Trophoblast cell (in vitro differentiated cells and primary cell): Measurements from ENCODE around the gene GATA5.

Experiments used
- DNase-seq, 2 donors: peaks; one replicate each; pipeline ENCODE4 v3.0.0-alpha.2; 2016
- H2AFZ ChIP-seq: 2 replicates; pipeline ENCODE4 v1.6.1; 2013; ENCODE audit warnings: low read length, moderate library complexity, mild to moderate bottlenecking; ENCODE audit not compliant: insufficient read depth, poor library complexity
- H2AK5ac ChIP-seq: 2 replicates; pipeline ENCODE4 v1.6.1; 2013; ENCODE audit warnings: mild to moderate bottlenecking, low read length
- H2BK120ac ChIP-seq: 2 replicates; pipeline ENCODE4 v1.6.1; 2013; ENCODE audit warnings: low read length, mild to moderate bottlenecking, moderate library complexity; ENCODE audit not compliant: insufficient read depth, poor library complexity
- H2BK12ac ChIP-seq: 2 replicates; pipeline ENCODE4 v1.6.1; 2013; ENCODE audit warnings: mild to moderate bottlenecking, low read length, moderate library complexity
- H2BK5ac ChIP-seq: 2 replicates; pipeline ENCODE4 v1.6.1; 2013; ENCODE audit warnings: low read length, low read depth, moderate library complexity, mild to moderate bottlenecking; ENCODE audit not compliant: poor library complexity
- H3K14ac ChIP-seq: 2 replicates; pipeline ENCODE4 v1.6.1; 2013; ENCODE audit warnings: mild to moderate bottlenecking, low read length
- H3K18ac ChIP-seq: 2 replicates; pipeline ENCODE4 v1.6.1; 2013; ENCODE audit warnings: mild to moderate bottlenecking, low read length
- H3K23ac ChIP-seq: 2 replicates; pipeline ENCODE4 v1.6.1; 2013; ENCODE audit warnings: low read length
- H3K27ac ChIP-seq: 2 replicates; pipeline ENCODE4 v1.5.1; 2013; ENCODE audit warnings: low read depth, mild to moderate bottlenecking, inconsistent platforms, low read length, moderate library complexity
- H3K27me3 ChIP-seq: 2 replicates; pipeline ENCODE4 v1.6.1; 2013; ENCODE audit warnings: inconsistent platforms, mild to moderate bottlenecking, low read length, moderate library complexity; ENCODE audit not compliant: insufficient read depth
- H3K36me3 ChIP-seq, 2 experiments: 1 replicate in 1 of 2; 2 replicates in 1 of 2; pipeline ENCODE4 v1.6.1; 2013; ENCODE audit warnings: low read length in 2 of 2, mild to moderate bottlenecking in 2 of 2, moderate library complexity in 1 of 2; ENCODE audit not compliant: insufficient read depth in 2 of 2, control insufficient read depth in 1 of 2
- H3K4ac ChIP-seq: 2 replicates; pipeline ENCODE4 v1.6.1; 2013; ENCODE audit warnings: low read depth, mild to moderate bottlenecking, low read length, moderate library complexity
- H3K4me1 ChIP-seq, 2 experiments: 1 replicate in 1 of 2; 2 replicates in 1 of 2; pipeline ENCODE4 v1.6.1; 2013; ENCODE audit warnings: low read length in 2 of 2, mild to moderate bottlenecking in 2 of 2, moderate library complexity in 1 of 2; ENCODE audit not compliant: insufficient read depth in 2 of 2, control insufficient read depth in 1 of 2
- H3K4me2 ChIP-seq: 2 replicates; pipeline ENCODE4 v1.6.1; 2013; ENCODE audit warnings: inconsistent platforms, mild to moderate bottlenecking, low read length, moderate library complexity
- H3K4me3 ChIP-seq: 2 replicates; pipeline ENCODE4 v1.5.1; 2013; ENCODE audit warnings: mild to moderate bottlenecking, low read depth, low read length, inconsistent platforms
- H3K79me1 ChIP-seq: one replicate; pipeline ENCODE4 v1.6.1; 2013; ENCODE audit warnings: low read length
- H3K79me2 ChIP-seq: 2 replicates; pipeline ENCODE4 v1.6.1; 2013; ENCODE audit warnings: low read length, mild to moderate bottlenecking; ENCODE audit not compliant: control insufficient read depth, insufficient read depth, poor library complexity
- H3K9ac ChIP-seq: 2 replicates; pipeline ENCODE4 v1.6.1; 2013; ENCODE audit warnings: mild to moderate bottlenecking, low read length
- H3K9me3 ChIP-seq: 2 replicates; pipeline ENCODE4 v1.6.1; 2013; ENCODE audit warnings: low read depth, mild to moderate bottlenecking, control low read depth, inconsistent platforms, low read length; ENCODE audit not compliant: insufficient read depth
- H4K12ac ChIP-seq: 2 replicates; pipeline ENCODE4 v1.6.1; 2013; ENCODE audit warnings: low read depth, mild to moderate bottlenecking, low read length, moderate library complexity
- H4K8ac ChIP-seq: 2 replicates; pipeline ENCODE4 v1.6.1; 2013; ENCODE audit warnings: low read depth, mild to moderate bottlenecking, low read length, moderate library complexity
- H4K91ac ChIP-seq: one replicate; pipeline ENCODE4 v1.6.1; 2013; ENCODE audit warnings: low read depth, mild to moderate bottlenecking, low read length, moderate library complexity
- WGBS: extraction: QIAGEN DNeasy Blood & Tissue Kit; methylation state at CpG from one replicate; pipeline ENCODE4 v1.1.7; 2013; ENCODE audit warnings: missing lambda C conversion rate; ENCODE audit not compliant: insufficient read length, insufficient coverage; ENCODE audit errors: extremely low coverage; 5-methylcytosine and 5-hydroxymethylcytosine counted together

The GATA5 gene

DNA sequence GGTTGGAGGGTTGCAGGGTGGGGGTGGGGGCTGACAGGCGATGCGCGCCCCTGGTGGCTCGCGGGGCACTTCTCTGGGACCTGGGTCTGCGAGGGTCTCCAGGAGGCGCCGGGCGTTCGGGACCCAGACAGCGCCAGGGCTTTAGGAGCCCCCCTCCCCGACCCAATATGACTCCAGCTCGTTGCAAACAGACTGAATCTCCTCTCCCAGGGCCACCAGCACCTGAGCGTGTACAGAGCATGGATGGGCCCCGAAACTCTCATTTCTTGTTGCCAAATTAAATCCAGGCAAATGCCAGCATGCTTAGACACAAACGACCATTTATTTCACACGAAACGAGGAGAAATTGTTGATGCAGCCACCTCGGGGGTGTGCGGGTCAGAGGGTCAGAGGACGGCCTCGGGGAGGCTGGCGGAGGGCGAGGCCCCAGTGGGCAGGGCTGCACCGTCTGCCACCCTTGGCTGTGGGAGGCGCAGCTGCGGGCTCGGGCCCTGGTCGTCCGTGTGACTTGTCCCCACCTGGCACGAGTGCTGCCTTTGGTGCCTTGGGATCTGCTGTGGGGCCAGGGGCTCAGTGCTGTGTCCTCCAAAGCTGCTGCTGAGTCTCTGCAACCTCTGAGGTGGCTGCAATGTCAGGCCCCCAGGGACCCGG is 20.9 kb upstream of the GATA5 start:
- Histone ChIP-seq H3K4me3 (no peak overlapping the region), H3K18ac (no peak overlapping the region), H3K79me2 (no peaks in the 10 kb centered on the region), H2BK5ac (no peak overlapping the region), H4K91ac (no peak overlapping the region), H2BK120ac (no peak overlapping the region), H4K8ac (no peak overlapping the region), H2AK5ac (no peak overlapping the region), H2AFZ (no peak overlapping the region), H3K27ac (no peak overlapping the region), H3K9me3 (peaks cover 5% of the 10 kb centered on the region), H3K4me1 (no peaks in the 10 kb centered on the region), H3K23ac (no peak overlapping the region), H3K14ac (no peak overlapping the region), H4K12ac (no peak overlapping the region), H3K79me1 (no peaks in the 10 kb centered on the region), H3K9ac (no peak overlapping the region), H3K4ac (no peak overlapping the region), H3K4me2 (no peak overlapping the region), H3K36me3 (no peaks in the 10 kb centered on the region), H3K27me3 (peaks cover 4% of the 10 kb centered on the region), H2BK12ac (no peak overlapping the region)
- peak in 1 of 2 donors; percentile 27 for DNase-seq
- WGBS = no CpG with 5 or more reads among the region's 32 CpGs

DNA sequence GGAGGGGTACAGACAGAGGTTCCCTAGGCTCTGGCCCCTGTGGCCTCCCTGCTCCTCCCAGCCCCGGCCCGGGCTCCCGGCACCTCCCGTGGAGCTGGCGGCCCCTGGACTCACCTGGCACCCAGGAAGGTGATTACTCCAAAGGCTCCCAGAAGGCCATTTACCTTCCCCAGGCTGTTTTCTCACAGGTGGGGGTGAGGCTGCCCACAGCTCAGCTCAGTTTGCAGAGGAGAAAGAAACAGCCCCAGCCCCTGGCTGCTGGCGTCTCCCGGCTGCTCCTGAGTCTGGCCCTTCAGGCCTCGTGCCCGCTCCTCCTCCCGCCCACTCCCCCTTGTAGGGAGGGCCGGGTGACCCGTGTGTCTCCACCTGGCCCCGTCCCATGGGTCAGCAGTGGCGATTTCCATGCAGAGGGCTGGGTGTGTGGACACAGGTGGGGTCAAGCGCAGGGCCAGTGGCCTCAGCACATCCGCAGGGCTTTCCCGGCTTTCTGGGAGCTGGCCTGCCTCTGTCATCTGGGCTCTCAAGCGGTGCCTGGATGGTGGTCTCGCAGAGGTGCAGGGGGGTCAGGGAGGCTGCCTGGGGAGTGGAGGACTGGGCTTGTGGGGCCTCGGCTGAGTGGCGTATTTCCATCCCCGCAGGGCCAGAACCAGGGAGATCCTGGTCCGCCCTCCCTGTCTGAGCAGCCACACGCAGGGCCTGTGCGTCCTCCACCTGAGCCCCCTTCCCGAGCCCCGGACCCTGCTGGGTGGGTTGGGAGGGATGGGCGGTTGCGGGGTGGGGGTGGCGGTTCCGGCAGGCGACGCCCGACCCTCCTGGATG is 20.2 kb upstream of the GATA5 start:
- peaks cover 11% of the 10 kb centered on the region for H3K9me3 ChIP-seq
- no peak overlapping the region for H4K91ac ChIP-seq
- H2BK120ac ChIP-seq = no peak overlapping the region
- H3K23ac ChIP-seq = no peak overlapping the region
- no peak overlapping the region for H3K4ac ChIP-seq
- H3K27me3 ChIP-seq = peaks cover 4% of the 10 kb centered on the region
- no peaks in the 10 kb centered on the region for H3K79me2 ChIP-seq
- no peak overlapping the region for H4K8ac ChIP-seq
- no peak overlapping the region for H2AFZ ChIP-seq
- H4K12ac ChIP-seq = no peak overlapping the region
- H2BK5ac ChIP-seq = no peak overlapping the region
- no peak overlapping the region for H3K18ac ChIP-seq
- H3K27ac ChIP-seq = no peak overlapping the region
- no peak overlapping the region for H3K9ac ChIP-seq
- no peak overlapping the region for H2BK12ac ChIP-seq
- no peaks in the 10 kb centered on the region for H3K4me1 ChIP-seq
- no peak overlapping the region for H2AK5ac ChIP-seq
- no peaks in the 10 kb centered on the region for H3K79me1 ChIP-seq
- no peak for DNase-seq
- H3K4me2 ChIP-seq = no peak overlapping the region
- H3K4me3 ChIP-seq = no peak overlapping the region
- H3K36me3 ChIP-seq = no peaks in the 10 kb centered on the region
- no peak overlapping the region for H3K14ac ChIP-seq
- WGBS = no CpG with 5 or more reads among the region's 34 CpGs

DNA sequence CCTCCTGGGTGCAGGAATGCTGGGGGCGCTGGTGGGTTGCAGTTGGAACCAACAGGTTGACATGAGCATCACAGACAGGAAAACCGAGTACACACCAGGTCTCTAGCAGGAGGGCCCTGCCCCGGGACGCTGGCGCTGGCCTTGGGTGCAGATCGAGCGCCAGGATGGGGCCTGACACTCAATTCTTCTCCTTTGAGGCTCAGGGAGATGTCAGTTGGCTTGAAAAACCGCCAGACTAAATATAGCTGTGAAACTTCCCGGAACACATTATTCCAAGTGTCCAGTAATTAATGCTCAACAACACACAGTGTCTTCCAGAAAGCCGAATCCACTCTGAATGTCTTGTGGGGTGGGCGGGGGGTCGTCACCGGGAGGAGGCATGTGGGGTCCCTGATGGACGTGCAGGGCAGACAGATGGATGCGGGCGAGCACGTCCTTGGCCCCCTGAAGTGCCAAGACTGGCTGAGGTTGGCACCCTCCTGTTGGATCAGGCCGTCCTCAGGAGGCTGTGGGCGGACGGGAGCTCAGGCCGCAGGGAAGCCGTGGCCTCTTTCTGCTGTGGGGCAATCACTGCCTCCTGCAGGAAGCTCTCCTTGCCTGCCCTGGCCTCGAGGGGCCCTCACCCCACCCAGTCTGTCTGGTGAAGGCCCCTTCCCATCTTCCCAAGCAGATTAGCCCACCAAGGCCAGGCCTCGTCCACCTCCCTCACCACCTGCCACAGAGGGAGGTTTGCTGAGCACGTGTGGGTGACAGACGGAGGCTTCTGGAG is 19.4 kb upstream of the GATA5 start:
- no CpG with 5 or more reads among the region's 26 CpGs for WGBS
- H2BK12ac ChIP-seq = no peak overlapping the region
- H3K27me3 ChIP-seq = peaks cover 4% of the 10 kb centered on the region
- no peak overlapping the region for H2BK120ac ChIP-seq
- H4K12ac ChIP-seq = no peak overlapping the region
- no peak overlapping the region for H3K14ac ChIP-seq
- no peak overlapping the region for H3K27ac ChIP-seq
- H3K23ac ChIP-seq = no peak overlapping the region
- no peak overlapping the region for H4K91ac ChIP-seq
- H4K8ac ChIP-seq = no peak overlapping the region
- no peaks in the 10 kb centered on the region for H3K4me1 ChIP-seq
- DNase-seq = no peak
- H3K79me1 ChIP-seq = no peaks in the 10 kb centered on the region
- H3K4me2 ChIP-seq = no peak overlapping the region
- H3K9me3 ChIP-seq = peaks cover 9% of the 10 kb centered on the region
- H3K9ac ChIP-seq = no peak overlapping the region
- no peak overlapping the region for H2BK5ac ChIP-seq
- no peak overlapping the region for H2AK5ac ChIP-seq
- no peak overlapping the region for H3K4ac ChIP-seq
- H3K4me3 ChIP-seq = no peak overlapping the region
- H3K36me3 ChIP-seq = no peaks in the 10 kb centered on the region
- no peak overlapping the region for H3K18ac ChIP-seq
- no peaks in the 10 kb centered on the region for H3K79me2 ChIP-seq
- no peak overlapping the region for H2AFZ ChIP-seq

DNA sequence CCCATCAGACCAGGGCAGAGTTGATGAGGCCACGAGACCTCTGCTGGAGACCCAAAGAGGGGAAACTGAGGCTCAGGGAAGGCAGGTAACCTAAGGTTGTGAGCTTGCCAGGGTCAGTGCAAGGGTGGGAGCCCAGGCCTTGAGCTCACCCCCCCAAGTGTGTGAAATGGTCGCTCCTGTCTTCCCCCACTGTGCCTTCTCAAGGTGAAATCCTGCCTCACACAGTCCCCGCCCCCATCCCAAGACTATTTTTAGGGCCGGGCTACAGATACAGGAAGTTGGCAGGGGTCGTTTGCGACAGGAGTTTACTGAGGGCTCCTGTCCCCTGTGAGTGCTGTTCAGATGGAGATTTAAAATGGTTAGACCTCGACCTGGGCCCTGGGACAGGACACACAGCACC is 18.7 kb upstream of the GATA5 start:
- H2AFZ ChIP-seq = no peak overlapping the region
- no peak for DNase-seq
- no peak overlapping the region for H3K14ac ChIP-seq
- H4K8ac ChIP-seq = no peak overlapping the region
- no peak overlapping the region for H3K23ac ChIP-seq
- no peak overlapping the region for H3K27ac ChIP-seq
- no peak overlapping the region for H3K4me2 ChIP-seq
- H3K18ac ChIP-seq = no peak overlapping the region
- no peak overlapping the region for H4K91ac ChIP-seq
- no peak overlapping the region for H2BK5ac ChIP-seq
- no CpG with 5 or more reads among the region's 7 CpGs for WGBS
- no peak overlapping the region for H2BK12ac ChIP-seq
- no peak overlapping the region for H3K4me3 ChIP-seq
- no peak overlapping the region for H2AK5ac ChIP-seq
- H3K27me3 ChIP-seq = peaks cover 4% of the 10 kb centered on the region
- H3K9ac ChIP-seq = no peak overlapping the region
- no peaks in the 10 kb centered on the region for H3K36me3 ChIP-seq
- H3K4ac ChIP-seq = no peak overlapping the region
- no peak overlapping the region for H2BK120ac ChIP-seq
- H4K12ac ChIP-seq = no peak overlapping the region
- H3K79me1 ChIP-seq = no peaks in the 10 kb centered on the region
- H3K9me3 ChIP-seq = peaks cover 9% of the 10 kb centered on the region
- H3K4me1 ChIP-seq = no peaks in the 10 kb centered on the region
- no peaks in the 10 kb centered on the region for H3K79me2 ChIP-seq
